Measurements from ENCODE around the gene COX6B1. TPM values are rescaled to one million over a fixed set of nuclear protein-coding genes. Genes with fewer than 3 reads are reported as not detected.
"Not testable (repeated sequence)": the region's sequence is repeated elsewhere in the genome, so short reads cannot be mapped to it uniquely, and the experiment has no call there.

Gene COX6B1
- total RNA-seq, 1 donor from 2014 or later = 177 TPM

DNA sequence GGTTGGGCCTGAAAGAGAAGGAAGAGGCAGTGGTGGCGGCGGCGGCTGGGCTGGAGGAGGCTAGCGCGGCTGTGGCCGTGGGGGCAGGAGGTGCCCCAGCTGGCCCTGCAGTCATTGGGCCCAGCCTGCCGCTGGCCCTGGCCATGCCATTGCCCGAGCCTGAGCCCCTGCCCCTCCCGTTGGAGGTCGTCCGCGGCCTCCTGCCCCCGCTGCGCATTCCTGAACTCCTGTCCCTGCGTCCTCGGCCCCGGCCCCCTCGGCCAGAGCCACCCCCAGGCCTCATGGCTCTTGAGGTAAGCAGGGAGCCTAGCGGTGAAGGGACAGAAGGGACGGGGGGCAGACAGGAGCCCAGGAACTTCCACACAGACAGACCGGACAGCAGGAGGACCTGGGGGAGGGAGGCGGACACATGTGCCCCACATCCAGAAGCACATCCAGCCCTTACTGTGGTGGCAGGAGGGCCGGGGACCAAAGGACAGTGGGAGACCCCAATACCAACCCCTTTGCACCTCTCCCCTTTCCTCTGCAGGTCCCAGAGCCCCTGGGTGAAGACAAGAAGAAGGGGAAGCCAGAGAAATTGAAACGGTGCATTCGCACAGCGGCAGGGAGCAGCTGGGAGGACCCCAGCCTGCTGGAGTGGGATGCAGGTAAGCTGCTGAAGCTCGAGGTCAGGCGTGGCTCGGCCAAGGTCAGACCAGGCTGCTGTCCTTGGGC, 14.2 kb upstream of the COX6B1 start:
- no peak for DNase-seq (ENCODE audit: low spot score)

DNA sequence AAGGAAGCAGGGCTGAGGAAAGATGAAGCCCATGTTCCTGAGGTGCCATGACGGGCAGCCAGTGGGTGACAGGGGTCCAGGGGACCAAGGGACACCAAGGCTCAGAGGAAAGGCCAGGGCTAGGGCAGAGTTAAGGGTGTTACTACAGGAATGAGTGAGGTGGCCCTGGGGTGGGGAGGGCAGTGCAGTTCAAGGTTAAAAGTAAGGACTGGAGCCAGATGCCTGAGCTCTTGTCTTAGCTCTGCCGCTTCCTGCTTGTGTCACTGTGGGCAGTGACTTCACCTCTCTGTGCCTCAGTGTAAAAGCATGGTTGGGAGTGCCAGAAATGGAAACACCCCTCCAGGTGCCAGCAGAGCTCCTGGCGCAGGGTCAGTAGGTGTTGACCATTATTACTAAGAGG, 11.5 kb upstream of the COX6B1 start:
- DNase-seq (ENCODE audit: low spot score) = no peak

DNA sequence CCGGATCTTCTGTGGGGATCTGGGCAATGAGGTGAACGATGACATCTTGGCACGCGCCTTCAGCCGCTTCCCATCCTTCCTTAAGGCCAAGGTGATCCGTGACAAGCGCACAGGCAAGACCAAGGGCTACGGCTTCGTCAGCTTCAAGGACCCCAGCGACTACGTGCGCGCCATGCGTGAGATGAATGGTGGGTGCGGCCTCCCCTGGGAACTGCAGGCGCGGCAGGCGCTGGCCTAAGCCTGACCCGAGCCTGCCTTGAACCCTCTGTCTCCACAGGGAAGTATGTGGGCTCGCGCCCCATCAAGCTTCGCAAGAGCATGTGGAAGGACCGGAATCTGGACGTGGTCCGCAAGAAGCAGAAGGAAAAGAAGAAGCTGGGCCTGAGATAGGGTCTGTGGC, 11.0 kb upstream of the COX6B1 start:
- no peak for DNase-seq (ENCODE audit: low spot score)

DNA sequence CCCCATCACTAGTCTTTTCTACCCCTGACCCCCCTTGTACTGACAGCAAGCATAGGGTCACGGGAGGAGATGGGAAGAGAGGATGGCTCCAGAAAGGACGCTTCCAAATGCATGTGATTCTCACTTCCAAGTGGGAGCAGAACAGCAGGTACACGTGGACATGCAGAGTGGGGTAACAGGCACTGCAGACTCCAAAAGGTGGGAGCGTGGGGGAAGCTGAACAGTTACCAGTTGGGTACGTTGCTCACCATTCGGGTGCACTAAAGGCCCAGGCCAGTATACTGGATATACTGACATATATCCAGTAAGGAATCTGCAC, 8.8 kb upstream of the COX6B1 start:
- no peak for DNase-seq (ENCODE audit: low spot score)

DNA sequence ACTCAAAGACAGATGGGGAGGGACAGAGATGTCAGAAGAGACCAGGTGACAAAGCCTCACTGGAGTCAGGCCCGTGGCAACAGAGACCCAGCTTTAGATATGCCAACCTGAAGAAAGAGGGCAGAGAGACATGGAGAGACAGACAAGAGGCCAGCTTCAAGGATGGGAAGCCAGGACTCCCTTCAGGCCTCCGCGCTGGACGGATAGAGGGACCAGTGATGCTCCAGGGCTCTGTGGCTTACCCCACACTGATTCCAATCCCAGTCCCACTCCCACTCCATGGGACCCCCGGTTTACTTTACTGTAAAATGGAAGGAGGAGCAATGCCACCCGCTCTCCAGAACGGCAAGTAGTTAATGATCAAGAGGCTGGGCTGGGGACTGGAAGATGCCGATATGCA, 8.3 kb upstream of the COX6B1 start:
- DNase-seq (ENCODE audit: low spot score) = no peak

DNA sequence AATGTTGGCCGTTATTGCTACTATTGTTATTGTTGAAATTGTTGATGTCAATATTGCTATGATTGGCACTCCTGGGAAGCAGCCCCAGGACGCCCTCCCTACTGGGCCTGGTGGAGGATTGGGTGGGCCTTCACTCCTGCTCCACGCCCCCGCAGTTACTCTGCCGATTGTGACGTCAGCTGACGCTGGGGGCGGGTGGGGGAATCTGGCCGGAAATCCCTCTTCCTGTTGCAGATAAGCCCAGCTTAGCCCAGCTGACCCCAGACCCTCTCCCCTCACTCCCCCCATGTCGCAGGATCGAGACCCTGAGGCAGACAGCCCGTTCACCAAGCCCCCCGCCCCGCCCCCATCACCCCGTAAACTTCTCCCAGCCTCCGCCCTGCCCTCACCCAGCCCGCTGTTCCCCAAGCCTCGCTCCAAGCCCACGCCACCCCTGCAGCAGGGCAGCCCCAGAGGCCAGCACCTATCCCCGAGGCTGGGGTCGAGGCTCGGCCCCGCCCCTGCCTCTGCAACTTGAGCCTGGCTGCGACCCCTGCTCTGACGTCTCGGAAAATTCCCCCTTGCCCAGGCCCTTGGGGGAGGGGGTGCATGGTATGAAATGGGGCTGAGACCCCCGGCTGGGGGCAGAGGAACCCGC, 6.5 kb upstream of the COX6B1 start, which contains the start of gene ETV2:
Gene ETV2, plus strand, starts transcription at position 231 of the 637 bp plus-strand sequence. CDS start 716 bp downstream, outside the sequence.
- DNase-seq (ENCODE audit: low spot score) = peak; percentile 39

DNA sequence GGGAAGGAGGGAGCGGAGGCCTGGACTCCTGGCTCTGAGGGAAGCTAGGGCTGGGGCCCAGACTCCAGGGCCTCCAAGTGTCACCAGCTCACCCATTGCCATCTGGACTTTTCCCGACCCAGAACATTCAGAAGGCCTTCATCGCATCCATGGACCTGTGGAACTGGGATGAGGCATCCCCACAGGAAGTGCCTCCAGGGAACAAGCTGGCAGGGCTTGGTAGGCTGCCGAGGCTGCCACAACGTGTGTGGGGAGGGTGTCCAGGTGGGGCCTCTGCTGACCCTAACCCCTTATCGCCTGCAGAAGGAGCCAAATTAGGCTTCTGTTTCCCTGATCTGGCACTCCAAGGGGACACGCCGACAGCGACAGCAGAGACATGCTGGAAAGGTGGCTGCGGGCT, 5.8 kb upstream of the COX6B1 start:
- DNase-seq (ENCODE audit: low spot score) = no peak

DNA sequence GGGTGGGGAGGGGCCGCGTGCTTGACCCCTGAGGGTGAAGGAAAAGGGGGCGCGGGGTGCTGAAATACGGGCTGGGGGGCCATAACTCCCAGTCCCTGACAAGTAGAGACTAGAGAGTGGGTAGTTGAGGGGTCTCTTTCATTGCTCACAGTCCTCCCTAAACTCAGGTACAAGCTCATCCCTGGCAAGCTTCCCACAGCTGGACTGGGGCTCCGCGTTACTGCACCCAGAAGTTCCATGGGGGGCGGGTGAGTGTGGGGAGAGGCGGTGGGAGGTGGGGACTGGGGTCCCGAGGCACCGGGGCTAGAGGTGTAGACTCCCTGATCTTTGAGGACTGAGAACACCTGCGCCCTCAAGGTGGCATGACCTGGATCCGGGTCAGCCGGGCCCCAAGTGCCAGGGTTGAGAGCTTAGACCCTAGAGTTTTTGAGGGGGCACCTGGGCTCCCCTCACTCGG, 5.3 kb upstream of the COX6B1 start:
- DNase-seq (ENCODE audit: low spot score) = no peak

DNA sequence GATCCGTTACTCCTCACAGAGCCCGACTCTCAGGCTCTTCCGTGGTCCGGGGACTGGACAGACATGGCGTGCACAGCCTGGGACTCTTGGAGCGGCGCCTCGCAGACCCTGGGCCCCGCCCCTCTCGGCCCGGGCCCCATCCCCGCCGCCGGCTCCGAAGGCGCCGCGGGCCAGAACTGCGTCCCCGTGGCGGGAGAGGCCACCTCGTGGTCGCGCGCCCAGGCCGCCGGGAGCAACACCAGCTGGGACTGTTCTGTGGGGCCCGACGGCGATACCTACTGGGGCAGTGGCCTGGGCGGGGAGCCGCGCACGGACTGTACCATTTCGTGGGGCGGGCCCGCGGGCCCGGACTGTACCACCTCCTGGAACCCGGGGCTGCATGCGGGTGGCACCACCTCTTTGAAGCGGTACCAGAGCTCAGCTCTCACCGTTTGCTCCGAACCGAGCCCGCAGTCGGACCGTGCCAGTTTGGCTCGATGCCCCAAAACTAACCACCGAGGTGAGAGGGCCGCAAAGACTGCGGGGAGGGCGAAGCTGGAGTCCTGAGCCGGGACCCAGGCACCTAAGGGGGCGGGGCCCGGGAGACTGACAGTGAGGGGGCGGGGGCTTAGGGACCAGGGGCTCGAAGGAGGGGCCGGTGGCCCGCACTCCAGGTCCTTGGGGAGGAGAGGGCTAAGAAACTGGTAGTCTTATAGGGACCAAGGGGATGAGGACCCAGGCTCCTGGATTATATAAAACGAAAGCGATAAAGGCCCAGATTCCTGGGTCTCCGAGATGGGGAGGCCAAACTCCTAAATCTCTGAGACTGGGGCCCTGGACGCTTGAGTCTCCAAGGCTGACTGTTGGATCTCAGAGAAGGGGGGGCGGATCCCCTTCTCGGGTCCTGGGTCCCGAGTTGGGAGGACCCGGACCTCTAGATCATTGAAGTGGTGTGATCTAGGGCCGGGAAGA, 4.6 kb upstream of the COX6B1 start:
- peak; percentile 92 for DNase-seq (ENCODE audit: low spot score)

DNA sequence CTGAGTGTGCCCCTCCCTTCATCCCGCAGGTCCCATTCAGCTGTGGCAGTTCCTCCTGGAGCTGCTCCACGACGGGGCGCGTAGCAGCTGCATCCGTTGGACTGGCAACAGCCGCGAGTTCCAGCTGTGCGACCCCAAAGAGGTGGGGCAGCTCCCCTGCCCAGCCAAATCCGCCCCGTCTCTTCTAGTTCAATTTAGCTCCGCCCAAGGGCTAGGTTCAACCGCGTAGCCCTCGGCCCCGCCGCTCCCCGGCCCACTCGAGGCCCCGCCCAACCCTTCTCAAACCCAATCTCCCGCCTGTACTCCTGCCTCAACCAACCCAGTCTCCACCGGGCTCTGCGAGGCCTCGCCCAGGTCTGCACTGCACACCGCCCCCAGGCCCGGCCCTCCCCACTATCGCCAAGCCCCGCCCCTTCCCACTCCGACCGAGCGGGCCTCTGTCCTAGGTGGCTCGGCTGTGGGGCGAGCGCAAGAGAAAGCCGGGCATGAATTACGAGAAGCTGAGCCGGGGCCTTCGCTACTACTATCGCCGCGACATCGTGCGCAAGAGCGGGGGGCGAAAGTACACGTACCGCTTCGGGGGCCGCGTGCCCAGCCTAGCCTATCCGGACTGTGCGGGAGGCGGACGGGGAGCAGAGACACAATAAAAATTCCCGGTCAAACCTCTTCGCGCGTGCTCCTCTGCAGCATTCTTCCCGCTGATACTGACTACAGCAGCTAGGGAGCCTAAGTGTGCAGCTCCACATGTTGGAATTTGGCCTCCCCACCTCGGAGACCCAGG, 3.7 kb upstream of the COX6B1 start:
- DNase-seq (ENCODE audit: low spot score) = peak; percentile 98

DNA sequence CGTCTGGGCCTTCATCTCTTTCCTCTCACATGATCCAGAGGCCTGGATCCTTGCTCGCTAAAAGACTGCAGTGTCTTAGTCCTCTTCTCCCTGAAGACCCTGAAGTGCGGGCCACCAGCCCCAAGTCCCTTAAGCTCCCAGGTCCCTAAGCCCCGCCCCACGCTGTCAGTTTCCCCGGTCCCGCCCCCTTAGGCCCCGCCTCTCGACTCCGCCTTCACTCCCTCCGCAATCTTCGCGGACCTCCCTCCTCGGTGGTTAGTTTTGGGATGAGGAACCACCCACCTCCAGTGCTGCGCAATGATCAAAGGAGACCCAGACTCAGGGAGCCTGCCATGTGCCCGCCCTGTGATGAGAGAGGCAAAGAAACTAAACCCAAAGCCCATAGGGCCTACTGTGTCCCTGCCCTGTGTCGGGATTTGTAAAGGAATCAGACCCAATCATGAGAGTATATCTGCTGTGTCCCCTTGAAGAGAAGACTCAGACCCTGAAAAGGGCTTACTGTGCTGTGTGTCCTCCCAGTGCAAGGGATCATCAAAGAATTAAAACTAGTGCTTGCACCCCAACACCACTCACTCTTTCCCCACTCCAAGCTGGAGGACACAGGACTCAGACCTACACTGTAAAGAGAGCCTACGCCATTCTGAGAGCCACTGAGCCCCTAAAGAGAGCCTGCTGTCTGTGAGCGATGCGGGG, 3.0 kb upstream of the COX6B1 start:
- DNase-seq (ENCODE audit: low spot score) = peak; percentile 75

DNA sequence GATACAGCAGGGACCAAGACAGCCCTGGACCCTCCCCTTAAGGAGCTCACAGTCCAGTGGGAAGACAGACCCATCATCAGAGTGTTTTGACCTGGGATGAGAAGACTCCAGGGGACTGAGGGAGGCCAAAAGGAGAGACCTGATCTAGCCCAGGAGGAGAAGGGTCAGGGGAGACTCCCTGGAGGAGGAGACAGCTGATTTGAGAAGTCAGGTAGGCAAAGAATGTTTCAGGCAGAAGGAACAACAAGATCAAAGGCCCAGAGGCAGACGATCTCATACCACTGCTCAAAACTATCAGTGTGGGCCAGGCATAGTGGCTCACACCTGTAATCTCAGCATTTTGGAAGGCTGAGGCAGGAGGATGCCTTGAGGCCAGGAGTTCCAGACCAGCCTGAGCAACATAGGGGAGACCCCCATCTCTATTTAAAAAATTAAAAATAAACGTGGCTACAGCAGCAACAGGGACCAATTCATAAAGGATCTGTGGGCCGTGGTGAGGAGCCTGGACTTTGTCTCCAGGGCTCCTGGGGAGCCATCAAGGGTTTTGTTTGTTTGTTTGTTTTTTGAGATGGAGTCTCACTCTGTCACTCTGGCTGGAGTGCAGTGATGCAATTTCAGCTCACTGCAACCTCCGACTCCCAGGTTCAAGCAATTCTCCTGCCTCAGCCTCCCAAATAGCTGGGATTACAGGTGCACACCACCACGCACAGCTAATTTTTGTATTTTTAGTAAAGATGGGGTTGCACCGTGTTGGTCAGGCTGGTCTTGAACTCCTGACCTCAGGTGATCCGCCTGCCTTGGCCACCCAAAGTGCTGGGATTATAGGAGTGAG, 2.2 kb upstream of the COX6B1 start:
- no peak for DNase-seq (ENCODE audit: low spot score)

DNA sequence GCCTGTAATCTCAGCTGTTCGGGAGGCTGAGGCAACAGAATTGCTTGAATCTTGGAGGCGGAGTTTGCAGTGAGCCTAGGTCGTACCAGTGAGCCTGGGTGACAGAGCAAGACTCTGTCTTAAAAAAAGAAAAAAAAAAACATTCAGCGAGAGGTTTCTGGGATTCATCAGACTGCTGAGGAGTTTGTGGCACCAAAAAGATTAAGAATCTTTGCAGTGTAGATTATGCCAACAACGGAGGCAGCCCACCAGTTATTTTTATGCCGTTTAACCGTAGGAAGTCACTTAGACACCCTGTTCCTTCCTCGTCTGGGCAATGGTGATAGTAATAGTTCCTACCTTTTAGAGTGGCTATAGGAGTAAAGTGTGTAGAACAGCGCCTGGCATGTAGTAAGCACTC, 2.5 kb downstream of the COX6B1 start:
- no peak for DNase-seq (ENCODE audit: low spot score)

DNA sequence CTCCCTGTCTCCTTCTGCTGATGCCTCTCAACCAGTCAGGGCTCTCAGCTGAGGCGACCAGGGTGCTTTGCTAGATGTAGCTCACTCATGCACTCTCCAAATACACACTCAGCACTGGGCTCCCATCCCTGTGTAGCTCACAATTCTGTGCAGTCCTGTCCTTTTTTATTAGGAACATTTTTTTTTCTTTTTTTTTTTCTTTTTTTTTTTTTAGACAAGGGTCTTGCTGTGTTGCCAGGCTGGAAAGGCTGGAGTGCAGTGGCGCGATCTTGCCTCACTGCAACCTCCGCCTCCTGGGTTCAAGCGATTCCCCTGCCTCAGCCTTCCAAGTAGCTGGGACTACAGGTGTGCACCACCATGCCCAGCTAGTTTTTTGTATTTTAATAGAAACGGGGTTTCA, 6.7 kb downstream of the COX6B1 start:
- DNase-seq (ENCODE audit: low spot score) = not testable (repeated sequence)

DNA sequence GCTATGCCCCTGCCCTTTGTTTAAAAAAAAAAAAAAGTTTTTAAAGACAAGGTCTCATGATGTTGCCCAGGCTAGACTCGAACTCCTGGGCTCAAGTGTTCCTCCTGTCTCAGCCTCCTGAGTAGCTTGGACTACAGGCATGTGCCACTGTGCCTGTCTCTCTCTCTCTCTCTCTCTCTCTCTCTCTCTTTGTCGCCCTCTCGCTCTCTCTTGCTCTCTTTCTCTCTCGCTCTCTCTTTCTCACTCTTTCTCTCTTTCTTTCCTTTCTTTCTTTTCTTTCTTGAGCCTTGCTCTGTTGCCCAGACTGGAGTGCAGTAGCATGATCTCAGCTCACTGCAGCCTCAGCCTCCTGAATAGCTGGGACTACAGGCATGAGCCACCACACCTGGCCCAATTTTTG, 7.5 kb downstream of the COX6B1 start:
- no peak for DNase-seq (ENCODE audit: low spot score)

DNA sequence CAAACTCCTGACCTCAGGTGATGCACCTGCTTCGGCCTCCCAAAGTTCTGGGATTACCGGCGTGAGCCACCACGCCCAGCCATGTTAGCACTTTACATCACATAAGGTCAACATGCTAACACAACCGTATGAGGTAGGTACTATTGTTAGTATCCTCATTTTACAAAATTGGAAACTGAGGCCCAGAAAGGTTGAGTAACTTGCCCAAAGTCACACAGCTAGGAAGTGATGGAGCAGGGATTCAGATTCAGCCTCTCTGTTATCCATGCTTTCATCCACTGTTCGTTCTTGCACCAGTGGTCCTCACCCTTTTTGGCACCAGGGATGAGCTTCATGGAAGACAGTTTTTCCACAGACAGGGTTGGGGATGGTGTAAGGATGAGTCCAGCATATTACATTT, 8.6 kb downstream of the COX6B1 start:
- DNase-seq (ENCODE audit: low spot score) = no peak

DNA sequence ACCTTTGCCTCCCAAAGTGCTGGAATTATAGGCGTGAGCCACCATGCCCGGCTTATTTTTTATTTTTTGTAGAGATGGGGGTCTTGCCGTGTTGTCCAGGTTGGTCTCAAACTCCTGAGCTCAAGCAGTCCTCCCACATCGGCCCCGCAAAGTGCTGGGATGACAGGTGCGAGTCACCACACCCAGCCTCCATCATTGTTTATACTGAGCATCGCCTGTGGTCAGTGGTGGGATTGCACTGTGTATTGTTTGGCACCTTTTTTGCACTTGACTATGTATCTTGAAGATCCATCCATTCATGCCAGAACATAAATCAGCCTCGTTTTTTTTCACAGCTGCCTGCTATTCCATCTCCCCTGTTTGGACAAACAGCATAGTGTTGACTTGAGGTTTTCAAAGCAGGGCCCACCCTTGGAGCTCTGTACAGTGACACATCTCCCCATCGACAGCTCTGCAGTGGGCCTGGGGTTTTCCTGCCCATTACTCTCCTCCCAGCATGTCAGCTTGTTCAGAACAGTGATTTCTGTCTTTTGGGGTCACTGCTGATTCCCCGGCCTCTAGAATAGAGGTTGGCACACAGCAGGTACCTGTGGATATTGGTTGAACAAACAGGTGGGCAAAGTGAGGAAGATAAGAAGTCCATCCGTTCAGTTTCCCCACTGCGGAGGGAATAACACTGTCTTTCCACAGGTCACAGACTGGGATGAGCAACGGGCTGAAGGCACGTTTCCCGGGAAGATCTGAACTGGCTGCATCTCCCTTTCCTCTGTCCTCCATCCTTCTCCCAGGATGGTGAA, 10.0 kb downstream of the COX6B1 start:
- DNase-seq (ENCODE audit: low spot score) = no peak

DNA sequence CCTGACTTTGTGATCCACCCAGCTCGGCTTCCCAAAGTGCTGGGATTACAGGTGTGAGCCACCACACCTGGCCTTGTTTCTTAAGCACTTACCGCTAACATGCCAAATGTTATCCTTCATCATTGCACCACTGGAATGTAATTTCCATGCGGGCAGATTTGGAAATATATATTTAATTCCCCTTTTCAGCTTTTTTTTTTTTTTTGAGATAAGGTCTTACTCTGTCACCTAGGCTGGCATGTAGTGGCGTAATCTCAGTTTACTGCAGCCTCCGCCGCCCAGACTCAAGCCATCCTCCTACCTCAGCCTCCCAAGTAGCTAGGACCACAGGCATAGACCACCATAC, 13.8 kb downstream of the COX6B1 start:
- DNase-seq (ENCODE audit: low spot score) = no peak

DNA sequence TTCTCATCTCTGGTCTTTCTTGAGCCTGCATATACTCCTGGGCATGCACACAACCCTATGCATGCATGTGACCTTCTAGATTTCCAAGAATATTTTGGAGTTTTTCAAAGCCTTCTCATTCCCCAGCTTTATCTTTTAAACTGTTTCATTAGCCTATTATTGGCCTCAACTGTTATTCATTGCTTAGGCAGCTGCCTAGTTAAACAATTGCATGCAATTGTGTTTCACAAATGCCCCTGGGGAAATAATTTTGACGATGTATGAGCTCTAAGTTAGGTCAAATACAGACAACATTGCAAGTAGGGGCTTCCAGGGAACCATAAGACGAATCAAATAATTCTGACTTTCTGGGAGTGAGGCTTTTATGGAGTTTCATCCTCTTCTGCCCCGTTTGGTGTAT, 15.9 kb downstream of the COX6B1 start:
- DNase-seq (ENCODE audit: low spot score) = no peak

All from umbilical cord (tissue), 2 donors.